WTC11 (cell line): Measurements from ENCODE around the gene PDLIM1. TPM values are rescaled to one million over a fixed set of nuclear protein-coding genes. Genes with fewer than 3 reads are reported as not detected.

ENCODE experiments used
- ATAC-seq: fragments of 200-7000 bp; cut with Tn5 transposase; 2 replicates; pipeline ENCODE4 v1.10.0; 2021; ENCODE audit warnings: mild to moderate bottlenecking, moderate library complexity
- CTCF ChIA-PET: fragments of 300-600 bp; sonication (Branson Sonifier 250); formaldehyde crosslinking; loops from one replicate; lab custom pipeline; 2021; ENCODE audit warnings: antibody characterized with exemption; lab: Charles Lee
- POLR2A ChIA-PET: fragments of 350-600 bp; sonication (Branson Sonifier 250); formaldehyde crosslinking; loops from one replicate; lab custom pipeline; 2021; ENCODE audit warnings: antibody characterized with exemption; lab: Charles Lee
- DNase-seq: peaks from one replicate; pipeline ENCODE4 v3.0.0; 2021; ENCODE audit warnings: low spot score
- H3K27ac Mint-ChIP-seq: 2 replicates; pipeline ENCODE4 v1.8.0; 2021; ENCODE audit warnings: mixed read lengths
- H3K27me3 Mint-ChIP-seq: 2 replicates; pipeline ENCODE4 v1.8.0; 2021; ENCODE audit warnings: low read depth, mild to moderate bottlenecking, moderate library complexity, mixed read lengths
- H3K36me3 Mint-ChIP-seq: 2 replicates; pipeline ENCODE4 v1.8.0; 2021; ENCODE audit warnings: mixed read lengths
- H3K4me1 Mint-ChIP-seq: 2 replicates; pipeline ENCODE4 v1.8.0; 2022; ENCODE audit warnings: mixed read lengths
- H3K4me3 Mint-ChIP-seq: 2 replicates; pipeline ENCODE4 v1.8.0; 2021; ENCODE audit warnings: mild to moderate bottlenecking, moderate library complexity, mixed read lengths
- H3K9me3 Mint-ChIP-seq: 2 replicates; pipeline ENCODE4 v1.8.0; 2021; ENCODE audit warnings: mixed read lengths
- CREB1 ChIP-seq: sonication (generic); formaldehyde crosslinking; IDR thresholded peaks from 2 replicates; pipeline ENCODE4 v1.8.0; 2023; ENCODE audit warnings: mild to moderate bottlenecking, missing genetic modification reagents
- JUN ChIP-seq: sonication (generic); formaldehyde crosslinking; IDR thresholded peaks from 2 replicates; pipeline ENCODE4 v1.8.0; 2023; ENCODE audit warnings: mild to moderate bottlenecking, missing genetic modification reagents
- NR3C1 ChIP-seq: sonication (generic); formaldehyde crosslinking; conservative IDR thresholded peaks from 2 replicates; pipeline ENCODE4 v1.8.1; 2023; ENCODE audit warnings: low read depth, mild to moderate bottlenecking, missing genetic modification reagents
- OVOL2 ChIP-seq: fragments of 250-450 bp; sonication (Bioruptor Pico); IDR thresholded peaks from 2 replicates; pipeline ENCODE4 v1.9.0; 2021; ENCODE audit warnings: mild to moderate bottlenecking, borderline replicate concordance
- RORB ChIP-seq: fragments of 250-450 bp; sonication (Bioruptor Pico); IDR thresholded peaks from 2 replicates; pipeline ENCODE4 v1.9.0; 2021; ENCODE audit warnings: mild to moderate bottlenecking
- SMAD4 ChIP-seq: sonication (generic); formaldehyde crosslinking; IDR thresholded peaks from 2 replicates; pipeline ENCODE4 v1.8.0; 2022; ENCODE audit warnings: mild to moderate bottlenecking, missing genetic modification reagents
- SOX15 ChIP-seq: fragments of 250-450 bp; sonication (Bioruptor Pico); IDR thresholded peaks from 2 replicates; pipeline ENCODE4 v1.9.0; 2021; ENCODE audit warnings: mild to moderate bottlenecking
- TEAD4 ChIP-seq: sonication (generic); formaldehyde crosslinking; IDR thresholded peaks from 2 replicates; pipeline ENCODE4 v1.8.0; 2022; ENCODE audit warnings: mild to moderate bottlenecking, missing genetic modification reagents
- ZBTB21 ChIP-seq: sonication (generic); formaldehyde crosslinking; IDR thresholded peaks from 2 replicates; pipeline ENCODE4 v1.8.1; 2023; ENCODE audit warnings: mild to moderate bottlenecking, missing genetic modification reagents, borderline replicate concordance
- ZNF121 ChIP-seq: sonication (generic); formaldehyde crosslinking; IDR thresholded peaks from 2 replicates; pipeline ENCODE4 v1.8.0; 2023; ENCODE audit warnings: missing genetic modification reagents
- ZNF396 ChIP-seq: fragments of 250-450 bp; sonication (Bioruptor Pico); IDR thresholded peaks from 2 replicates; pipeline ENCODE4 v1.8.0; 2021; ENCODE audit warnings: mild to moderate bottlenecking, moderate library complexity, borderline replicate concordance
- ZNF423 ChIP-seq: fragments of 250-450 bp; sonication (Bioruptor Pico); IDR thresholded peaks from 2 replicates; pipeline ENCODE4 v2.1.2; 2022; ENCODE audit warnings: mild to moderate bottlenecking, moderate library complexity
- total RNA-seq: library from RNA; stranded (reverse); gene quantifications from 3 replicates; pipeline ENCODE4 v1.2.3, GENCODE V29; 2021
- TF ChIP-seq, protein P1 (sequence below): sonication (generic); formaldehyde crosslinking; IDR thresholded peaks from 2 replicates; pipeline ENCODE4 v1.8.1; 2023; ENCODE audit warnings: mild to moderate bottlenecking, missing genetic modification reagents, moderate library complexity
- TF ChIP-seq, protein P2 (sequence below): fragments of 200-600 bp; IDR thresholded peaks from 2 replicates; pipeline ENCODE4 v1.8.0; 2022; ENCODE audit warnings: antibody characterized with exemption
- TF ChIP-seq, protein P3 (sequence below): fragments of 250-450 bp; sonication (Bioruptor Pico); IDR thresholded peaks from 2 replicates; pipeline ENCODE4 v1.9.0; 2021; ENCODE audit warnings: moderate library complexity, mild to moderate bottlenecking, inconsistent platforms, borderline replicate concordance
- TF ChIP-seq, protein P4 (sequence below): sonication (generic); formaldehyde crosslinking; IDR thresholded peaks from 2 replicates; pipeline ENCODE4 v1.8.0; 2022; ENCODE audit warnings: mild to moderate bottlenecking, missing genetic modification reagents
- TF ChIP-seq, protein P5 (sequence below): fragments of 250-450 bp; sonication (Bioruptor Pico); IDR thresholded peaks from 2 replicates; pipeline ENCODE4 v1.9.0; 2021; ENCODE audit warnings: mild to moderate bottlenecking
- TF ChIP-seq, protein P6 (sequence below): sonication (generic); formaldehyde crosslinking; conservative IDR thresholded peaks from 2 replicates; pipeline ENCODE4 v1.8.1; 2022; ENCODE audit warnings: mild to moderate bottlenecking, missing genetic modification reagents
- TF ChIP-seq, protein P7 (sequence below): sonication (generic); formaldehyde crosslinking; IDR thresholded peaks from 2 replicates; pipeline ENCODE4 v1.8.1; 2023; ENCODE audit warnings: mild to moderate bottlenecking, missing genetic modification reagents
- TF ChIP-seq, protein P8 (sequence below): sonication (generic); formaldehyde crosslinking; IDR thresholded peaks from 2 replicates; pipeline ENCODE4 v1.8.0; 2022; ENCODE audit warnings: mild to moderate bottlenecking, missing genetic modification reagents
- TF ChIP-seq, protein P9 (sequence below): sonication (generic); formaldehyde crosslinking; IDR thresholded peaks from 2 replicates; pipeline ENCODE4 v1.8.0; 2022; ENCODE audit warnings: mild to moderate bottlenecking, missing genetic modification reagents
- TF ChIP-seq, protein P10 (sequence below): sonication (generic); formaldehyde crosslinking; conservative IDR thresholded peaks from 2 replicates; pipeline ENCODE4 v1.8.1; 2023; ENCODE audit warnings: mild to moderate bottlenecking, low read depth, missing genetic modification reagents, moderate library complexity

The PDLIM1 gene
- total RNA-seq, 1 experiment from 2014 or later = 223 TPM

DNA sequence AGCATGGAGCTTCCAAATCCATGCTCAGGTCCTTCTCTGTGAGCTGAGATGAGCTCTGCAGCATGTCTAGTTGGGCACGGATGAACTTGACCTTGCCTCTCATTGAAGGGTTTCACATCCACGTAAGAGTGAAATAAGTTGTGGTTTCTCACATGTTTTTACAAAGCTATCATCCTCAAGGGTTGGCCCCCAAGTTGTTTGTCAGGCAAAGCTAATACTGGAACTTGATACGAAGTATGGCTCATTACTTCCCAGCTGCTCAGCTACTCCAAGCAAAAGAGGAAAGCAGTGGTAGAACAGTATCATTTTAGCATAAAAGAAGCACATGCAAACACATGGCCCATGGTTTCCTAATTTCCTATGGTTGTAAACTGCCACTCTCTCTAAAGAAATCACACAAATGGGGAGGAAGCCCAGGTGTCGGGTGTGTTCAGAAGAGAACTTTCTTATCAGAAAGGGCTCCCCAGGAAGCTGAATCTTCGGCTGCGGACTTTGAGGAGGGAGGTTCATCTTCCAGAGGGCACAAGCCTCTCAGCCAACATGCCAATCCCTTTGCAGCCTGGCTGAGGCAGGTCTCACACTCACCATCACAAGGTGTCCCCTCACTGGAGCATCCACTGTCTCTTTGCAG lies 45.3 kb downstream of the PDLIM1 start:
- ChIA-PET POLR2A (no interaction called here), CTCF (interaction anchor here (1.0 to 3.2 kb wide), 16 partner anchors 14 to 146 kb away, joined by 3 to 60 read pairs (median 6); partner anchors contain the start of gene PDLIM1)
- H3K36me3 Mint-ChIP-seq = peaks cover 43% of the 10 kb centered on the region

DNA sequence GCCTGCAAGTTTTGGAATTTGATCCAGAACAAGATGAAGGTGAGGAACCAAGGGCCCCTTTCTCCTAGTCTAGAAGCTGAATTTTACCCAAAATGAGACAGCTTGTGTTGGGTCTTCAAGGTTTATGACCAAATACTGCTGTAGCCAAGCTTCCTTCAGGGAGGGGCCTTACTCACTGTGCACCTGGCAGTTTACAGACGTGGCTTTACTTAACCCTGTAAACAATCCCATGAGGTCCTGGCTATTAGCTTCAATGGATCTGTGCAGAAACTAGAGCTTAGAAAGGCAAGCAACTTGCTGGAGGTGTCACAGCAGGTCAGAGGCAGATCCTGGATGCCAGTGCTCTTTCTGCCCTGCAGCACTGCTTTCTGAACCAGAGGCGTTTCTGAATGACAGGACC lies 46.7 kb downstream of the PDLIM1 start:
- peaks cover 36% of the 10 kb centered on the region for H3K4me1 Mint-ChIP-seq
- no peaks in the 10 kb centered on the region for H3K27me3 Mint-ChIP-seq
- peaks cover 8% of the 10 kb centered on the region for H3K9me3 Mint-ChIP-seq
- ChIA-PET CTCF (interaction anchor here (1.1 to 3.3 kb wide), 24 partner anchors 9 to 616 kb away, joined by 3 to 69 read pairs (median 10); no protein-coding TSS in a partner anchor), POLR2A (interaction anchor here (0.7 kb wide), 1 partner anchor 77 kb away, joined by 3 read pairs; no protein-coding TSS in a partner anchor)
- peaks cover 57% of the 10 kb centered on the region for H3K36me3 Mint-ChIP-seq
- ATAC-seq (no peak), DNase-seq (no peak)
- H3K4me3 Mint-ChIP-seq = no peak overlapping the region
- H3K27ac Mint-ChIP-seq = no peak overlapping the region
- TF ChIP-seq, protein P1, sequence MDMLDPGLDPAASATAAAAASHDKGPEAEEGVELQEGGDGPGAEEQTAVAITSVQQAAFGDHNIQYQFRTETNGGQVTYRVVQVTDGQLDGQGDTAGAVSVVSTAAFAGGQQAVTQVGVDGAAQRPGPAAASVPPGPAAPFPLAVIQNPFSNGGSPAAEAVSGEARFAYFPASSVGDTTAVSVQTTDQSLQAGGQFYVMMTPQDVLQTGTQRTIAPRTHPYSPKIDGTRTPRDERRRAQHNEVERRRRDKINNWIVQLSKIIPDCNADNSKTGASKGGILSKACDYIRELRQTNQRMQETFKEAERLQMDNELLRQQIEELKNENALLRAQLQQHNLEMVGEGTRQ = no peak
- TF ChIP-seq, protein P2, sequence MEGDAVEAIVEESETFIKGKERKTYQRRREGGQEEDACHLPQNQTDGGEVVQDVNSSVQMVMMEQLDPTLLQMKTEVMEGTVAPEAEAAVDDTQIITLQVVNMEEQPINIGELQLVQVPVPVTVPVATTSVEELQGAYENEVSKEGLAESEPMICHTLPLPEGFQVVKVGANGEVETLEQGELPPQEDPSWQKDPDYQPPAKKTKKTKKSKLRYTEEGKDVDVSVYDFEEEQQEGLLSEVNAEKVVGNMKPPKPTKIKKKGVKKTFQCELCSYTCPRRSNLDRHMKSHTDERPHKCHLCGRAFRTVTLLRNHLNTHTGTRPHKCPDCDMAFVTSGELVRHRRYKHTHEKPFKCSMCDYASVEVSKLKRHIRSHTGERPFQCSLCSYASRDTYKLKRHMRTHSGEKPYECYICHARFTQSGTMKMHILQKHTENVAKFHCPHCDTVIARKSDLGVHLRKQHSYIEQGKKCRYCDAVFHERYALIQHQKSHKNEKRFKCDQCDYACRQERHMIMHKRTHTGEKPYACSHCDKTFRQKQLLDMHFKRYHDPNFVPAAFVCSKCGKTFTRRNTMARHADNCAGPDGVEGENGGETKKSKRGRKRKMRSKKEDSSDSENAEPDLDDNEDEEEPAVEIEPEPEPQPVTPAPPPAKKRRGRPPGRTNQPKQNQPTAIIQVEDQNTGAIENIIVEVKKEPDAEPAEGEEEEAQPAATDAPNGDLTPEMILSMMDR = no peak
- TF ChIP-seq ZNF121 (CRISPR knock-in tag) (no peak), SOX15 (no peak), NR3C1 (CRISPR knock-in tag) (no peak), TEAD4 (no peak)
- TF ChIP-seq, protein P3, sequence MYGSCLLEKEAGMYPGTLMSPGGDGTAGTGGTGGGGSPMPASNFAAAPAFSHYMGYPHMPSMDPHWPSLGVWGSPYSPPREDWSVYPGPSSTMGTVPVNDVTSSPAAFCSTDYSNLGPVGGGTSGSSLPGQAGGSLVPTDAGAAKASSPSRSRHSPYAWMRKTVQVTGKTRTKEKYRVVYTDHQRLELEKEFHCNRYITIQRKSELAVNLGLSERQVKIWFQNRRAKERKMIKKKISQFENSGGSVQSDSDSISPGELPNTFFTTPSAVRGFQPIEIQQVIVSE = no peak

More for the DNA sequence above, 45.3 kb downstream of the PDLIM1 start:
- Mint-ChIP-seq H3K4me1 (peaks cover 48% of the 10 kb centered on the region), H3K4me3 (no peak overlapping the region), H3K9me3 (no peaks in the 10 kb centered on the region), H3K27ac (0 out of 2 replicates have a peak overlapping the region, but pooled peaks have one; percentile 32), H3K27me3 (no peaks in the 10 kb centered on the region)
- ATAC-seq (no peak), DNase-seq (no peak)
- TF ChIP-seq ZBTB21 (CRISPR knock-in tag) (no peak), OVOL2 (CRISPR knock-in tag) (no peak), CREB1 (CRISPR knock-in tag) (no peak), SMAD4 (CRISPR knock-in tag) (no peak), SOX15 (no peak), RORB (CRISPR knock-in tag) (no peak), ZNF396 (no peak), ZNF423 (CRISPR knock-in tag) (no peak), JUN (CRISPR knock-in tag) (no peak)
- TF ChIP-seq, protein P4, sequence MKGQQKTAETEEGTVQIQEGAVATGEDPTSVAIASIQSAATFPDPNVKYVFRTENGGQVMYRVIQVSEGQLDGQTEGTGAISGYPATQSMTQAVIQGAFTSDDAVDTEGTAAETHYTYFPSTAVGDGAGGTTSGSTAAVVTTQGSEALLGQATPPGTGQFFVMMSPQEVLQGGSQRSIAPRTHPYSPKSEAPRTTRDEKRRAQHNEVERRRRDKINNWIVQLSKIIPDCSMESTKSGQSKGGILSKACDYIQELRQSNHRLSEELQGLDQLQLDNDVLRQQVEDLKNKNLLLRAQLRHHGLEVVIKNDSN (CRISPR knock-in tag) = no peak
- TF ChIP-seq, protein P5, sequence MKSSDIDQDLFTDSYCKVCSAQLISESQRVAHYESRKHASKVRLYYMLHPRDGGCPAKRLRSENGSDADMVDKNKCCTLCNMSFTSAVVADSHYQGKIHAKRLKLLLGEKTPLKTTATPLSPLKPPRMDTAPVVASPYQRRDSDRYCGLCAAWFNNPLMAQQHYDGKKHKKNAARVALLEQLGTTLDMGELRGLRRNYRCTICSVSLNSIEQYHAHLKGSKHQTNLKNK = no peak
- TF ChIP-seq, protein P6, sequence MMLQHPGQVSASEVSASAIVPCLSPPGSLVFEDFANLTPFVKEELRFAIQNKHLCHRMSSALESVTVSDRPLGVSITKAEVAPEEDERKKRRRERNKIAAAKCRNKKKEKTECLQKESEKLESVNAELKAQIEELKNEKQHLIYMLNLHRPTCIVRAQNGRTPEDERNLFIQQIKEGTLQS (CRISPR knock-in tag) = no peak
- TF ChIP-seq, protein P7, sequence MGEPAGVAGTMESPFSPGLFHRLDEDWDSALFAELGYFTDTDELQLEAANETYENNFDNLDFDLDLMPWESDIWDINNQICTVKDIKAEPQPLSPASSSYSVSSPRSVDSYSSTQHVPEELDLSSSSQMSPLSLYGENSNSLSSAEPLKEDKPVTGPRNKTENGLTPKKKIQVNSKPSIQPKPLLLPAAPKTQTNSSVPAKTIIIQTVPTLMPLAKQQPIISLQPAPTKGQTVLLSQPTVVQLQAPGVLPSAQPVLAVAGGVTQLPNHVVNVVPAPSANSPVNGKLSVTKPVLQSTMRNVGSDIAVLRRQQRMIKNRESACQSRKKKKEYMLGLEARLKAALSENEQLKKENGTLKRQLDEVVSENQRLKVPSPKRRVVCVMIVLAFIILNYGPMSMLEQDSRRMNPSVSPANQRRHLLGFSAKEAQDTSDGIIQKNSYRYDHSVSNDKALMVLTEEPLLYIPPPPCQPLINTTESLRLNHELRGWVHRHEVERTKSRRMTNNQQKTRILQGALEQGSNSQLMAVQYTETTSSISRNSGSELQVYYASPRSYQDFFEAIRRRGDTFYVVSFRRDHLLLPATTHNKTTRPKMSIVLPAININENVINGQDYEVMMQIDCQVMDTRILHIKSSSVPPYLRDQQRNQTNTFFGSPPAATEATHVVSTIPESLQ (CRISPR knock-in tag) = no peak
- TF ChIP-seq, protein P8, sequence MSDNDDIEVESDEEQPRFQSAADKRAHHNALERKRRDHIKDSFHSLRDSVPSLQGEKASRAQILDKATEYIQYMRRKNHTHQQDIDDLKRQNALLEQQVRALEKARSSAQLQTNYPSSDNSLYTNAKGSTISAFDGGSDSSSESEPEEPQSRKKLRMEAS (CRISPR knock-in tag) = no peak
- TF ChIP-seq, protein P9, sequence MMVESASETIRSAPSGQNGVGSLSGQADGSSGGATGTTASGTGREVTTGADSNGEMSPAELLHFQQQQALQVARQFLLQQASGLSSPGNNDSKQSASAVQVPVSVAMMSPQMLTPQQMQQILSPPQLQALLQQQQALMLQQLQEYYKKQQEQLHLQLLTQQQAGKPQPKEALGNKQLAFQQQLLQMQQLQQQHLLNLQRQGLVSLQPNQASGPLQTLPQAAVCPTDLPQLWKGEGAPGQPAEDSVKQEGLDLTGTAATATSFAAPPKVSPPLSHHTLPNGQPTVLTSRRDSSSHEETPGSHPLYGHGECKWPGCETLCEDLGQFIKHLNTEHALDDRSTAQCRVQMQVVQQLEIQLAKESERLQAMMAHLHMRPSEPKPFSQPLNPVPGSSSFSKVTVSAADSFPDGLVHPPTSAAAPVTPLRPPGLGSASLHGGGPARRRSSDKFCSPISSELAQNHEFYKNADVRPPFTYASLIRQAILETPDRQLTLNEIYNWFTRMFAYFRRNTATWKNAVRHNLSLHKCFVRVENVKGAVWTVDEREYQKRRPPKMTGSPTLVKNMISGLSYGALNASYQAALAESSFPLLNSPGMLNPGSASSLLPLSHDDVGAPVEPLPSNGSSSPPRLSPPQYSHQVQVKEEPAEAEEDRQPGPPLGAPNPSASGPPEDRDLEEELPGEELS (CRISPR knock-in tag) = no peak
- TF ChIP-seq, protein P10, sequence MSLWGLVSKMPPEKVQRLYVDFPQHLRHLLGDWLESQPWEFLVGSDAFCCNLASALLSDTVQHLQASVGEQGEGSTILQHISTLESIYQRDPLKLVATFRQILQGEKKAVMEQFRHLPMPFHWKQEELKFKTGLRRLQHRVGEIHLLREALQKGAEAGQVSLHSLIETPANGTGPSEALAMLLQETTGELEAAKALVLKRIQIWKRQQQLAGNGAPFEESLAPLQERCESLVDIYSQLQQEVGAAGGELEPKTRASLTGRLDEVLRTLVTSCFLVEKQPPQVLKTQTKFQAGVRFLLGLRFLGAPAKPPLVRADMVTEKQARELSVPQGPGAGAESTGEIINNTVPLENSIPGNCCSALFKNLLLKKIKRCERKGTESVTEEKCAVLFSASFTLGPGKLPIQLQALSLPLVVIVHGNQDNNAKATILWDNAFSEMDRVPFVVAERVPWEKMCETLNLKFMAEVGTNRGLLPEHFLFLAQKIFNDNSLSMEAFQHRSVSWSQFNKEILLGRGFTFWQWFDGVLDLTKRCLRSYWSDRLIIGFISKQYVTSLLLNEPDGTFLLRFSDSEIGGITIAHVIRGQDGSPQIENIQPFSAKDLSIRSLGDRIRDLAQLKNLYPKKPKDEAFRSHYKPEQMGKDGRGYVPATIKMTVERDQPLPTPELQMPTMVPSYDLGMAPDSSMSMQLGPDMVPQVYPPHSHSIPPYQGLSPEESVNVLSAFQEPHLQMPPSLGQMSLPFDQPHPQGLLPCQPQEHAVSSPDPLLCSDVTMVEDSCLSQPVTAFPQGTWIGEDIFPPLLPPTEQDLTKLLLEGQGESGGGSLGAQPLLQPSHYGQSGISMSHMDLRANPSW (CRISPR knock-in tag) = no peak
